Parathyroid adenoma (tissue), 2 donors: ENCODE data around the gene CCDC137.
A peak's percentile ranks its signal among the peaks of the same experiment; 100 is the strongest.

ENCODE experiments used
- H2AFZ ChIP-seq: fragments of 300-600 bp; sonication (generic); one replicate; pipeline ENCODE4 v1.7.0; 2017; ENCODE audit warnings: antibody characterized with exemption, mild to moderate bottlenecking
- H3K27ac ChIP-seq: fragments of 300-600 bp; sonication (generic); one replicate; pipeline ENCODE4 v1.7.0; 2017
- H3K27me3 ChIP-seq: fragments of 300-600 bp; sonication (generic); one replicate; pipeline ENCODE4 v1.7.0; 2017; ENCODE audit warnings: low read length; ENCODE audit not compliant: control insufficient read depth, insufficient read depth
- H3K36me3 ChIP-seq: fragments of 300-600 bp; sonication (generic); one replicate; pipeline ENCODE4 v1.7.0; 2017; ENCODE audit warnings: low read length; ENCODE audit not compliant: control insufficient read depth, insufficient read depth
- H3K4me1 ChIP-seq: fragments of 300-600 bp; sonication (generic); one replicate; pipeline ENCODE4 v1.7.0; 2017; ENCODE audit warnings: control low read depth
- H3K4me2 ChIP-seq: fragments of 300-600 bp; sonication (generic); one replicate; pipeline ENCODE4 v1.7.0; 2017; ENCODE audit warnings: low read length
- H3K4me3 ChIP-seq: fragments of 300-600 bp; sonication (generic); one replicate; pipeline ENCODE4 v1.7.0; 2017; ENCODE audit warnings: low read depth, low read length
- H3K79me2 ChIP-seq: fragments of 300-600 bp; sonication (generic); one replicate; pipeline ENCODE4 v1.7.0; 2017; ENCODE audit warnings: control low read depth
- H3K9ac ChIP-seq: fragments of 300-600 bp; sonication (generic); one replicate; pipeline ENCODE4 v1.7.0; 2017; ENCODE audit warnings: mild to moderate bottlenecking
- H3K9me3 ChIP-seq: fragments of 300-600 bp; sonication (generic); one replicate; pipeline ENCODE4 v1.7.0; 2017; ENCODE audit warnings: low read length; ENCODE audit not compliant: control insufficient read depth
- CTCF ChIP-seq: fragments of 300-600 bp; sonication (generic); IDR thresholded peaks from one replicate; pipeline ENCODE4 v1.7.0; 2017; ENCODE audit warnings: antibody characterized with exemption, mild to moderate bottlenecking
- donor health status: primary hyperparathyroidism.

Gene CCDC137

GRCh38 chr17:81685108-81685507 lies 18.6 kb downstream of the CCDC137 start:
- Histone ChIP-seq H3K27me3 (no peaks in the 10 kb centered on the region), H3K4me3 (peak overlapping the region; percentile 72), H3K9me3 (no peaks in the 10 kb centered on the region), H3K4me2 (peak overlapping the region; percentile 88), H3K36me3 (no peaks in the 10 kb centered on the region), H3K27ac (no peak overlapping the region), H3K79me2 (peaks cover 55% of the 10 kb centered on the region), H3K4me1 (peaks cover 11% of the 10 kb centered on the region), H2AFZ (no peak overlapping the region), H3K9ac (no peak overlapping the region)
- no peak for TF ChIP-seq CTCF

- Histone ChIP-seq H3K27ac (no peak overlapping the region), H3K9ac (no peak overlapping the region), H3K4me3 (no peak overlapping the region), H3K4me2 (no peak overlapping the region), H3K4me1 (peaks cover 11% of the 10 kb centered on the region), H3K79me2 (peaks cover 56% of the 10 kb centered on the region), H3K36me3 (no peaks in the 10 kb centered on the region), H3K27me3 (no peaks in the 10 kb centered on the region), H2AFZ (no peak overlapping the region), H3K9me3 (no peaks in the 10 kb centered on the region)
- no peak for TF ChIP-seq CTCF
These were observed 20.1 kb downstream of the CCDC137 start for GRCh38 chr17:81686614-81687013.

DNA sequence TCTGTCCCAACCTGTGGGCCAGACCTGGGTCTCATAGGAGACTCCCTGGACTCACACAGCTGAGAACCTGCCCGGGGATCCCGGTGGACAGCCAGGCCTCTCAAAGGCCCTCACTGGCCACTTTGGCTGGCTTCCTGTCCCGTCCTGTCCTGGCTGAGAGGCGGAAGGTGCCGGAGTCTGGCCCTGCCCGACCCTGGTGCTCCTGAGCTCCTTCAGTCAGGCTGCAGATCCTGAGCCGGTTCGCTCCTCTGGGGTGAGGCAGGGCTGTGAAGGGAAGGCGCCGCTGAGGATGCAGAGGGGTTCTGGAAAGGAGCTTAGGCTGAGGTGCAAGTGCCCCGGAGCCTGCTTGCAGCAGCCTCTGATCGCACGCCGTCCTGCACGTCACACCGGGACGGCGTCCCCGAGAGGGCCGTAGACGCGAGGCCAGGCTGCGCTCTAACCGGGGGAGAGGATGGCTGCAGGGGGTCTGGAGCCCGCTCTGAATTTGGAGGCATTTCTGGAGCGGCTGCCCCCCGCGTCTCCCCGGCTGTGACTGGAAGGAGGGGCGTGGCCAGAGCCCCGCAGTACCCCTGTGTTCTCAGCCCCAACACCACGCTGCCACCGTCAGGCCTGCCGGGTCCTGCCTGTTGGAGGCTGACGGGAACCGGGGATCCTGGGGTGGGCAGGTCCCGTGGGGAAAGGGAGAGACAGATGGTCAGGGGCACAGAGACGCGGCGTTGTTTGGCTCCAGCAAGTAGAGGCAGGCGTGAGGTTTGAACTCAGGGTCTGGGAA lies 21.4 kb downstream of the CCDC137 start:
- TF ChIP-seq CTCF: no peak
- H3K4me3 ChIP-seq: no peak overlapping the region
- no peak overlapping the region for H2AFZ ChIP-seq
- no peak overlapping the region for H3K27ac ChIP-seq
- no peaks in the 10 kb centered on the region for H3K27me3 ChIP-seq
- no peaks in the 10 kb centered on the region for H3K36me3 ChIP-seq
- H3K9ac ChIP-seq: no peak overlapping the region
- H3K9me3 ChIP-seq: no peaks in the 10 kb centered on the region
- no peak overlapping the region for H3K4me2 ChIP-seq
- peaks cover 11% of the 10 kb centered on the region for H3K4me1 ChIP-seq
- peaks cover 61% of the 10 kb centered on the region for H3K79me2 ChIP-seq

GRCh38 chr17:81688616-81689015 lies 22.1 kb downstream of the CCDC137 start:
- no peak overlapping the region for H3K4me2 ChIP-seq
- H3K4me1 ChIP-seq: peaks cover 11% of the 10 kb centered on the region
- TF ChIP-seq CTCF: no peak
- no peak overlapping the region for H3K4me3 ChIP-seq
- no peak overlapping the region for H3K27ac ChIP-seq
- H3K79me2 ChIP-seq: peaks cover 57% of the 10 kb centered on the region
- H3K9me3 ChIP-seq: no peaks in the 10 kb centered on the region
- H3K9ac ChIP-seq: no peak overlapping the region
- H3K27me3 ChIP-seq: no peaks in the 10 kb centered on the region
- no peak overlapping the region for H2AFZ ChIP-seq
- no peaks in the 10 kb centered on the region for H3K36me3 ChIP-seq

DNA sequence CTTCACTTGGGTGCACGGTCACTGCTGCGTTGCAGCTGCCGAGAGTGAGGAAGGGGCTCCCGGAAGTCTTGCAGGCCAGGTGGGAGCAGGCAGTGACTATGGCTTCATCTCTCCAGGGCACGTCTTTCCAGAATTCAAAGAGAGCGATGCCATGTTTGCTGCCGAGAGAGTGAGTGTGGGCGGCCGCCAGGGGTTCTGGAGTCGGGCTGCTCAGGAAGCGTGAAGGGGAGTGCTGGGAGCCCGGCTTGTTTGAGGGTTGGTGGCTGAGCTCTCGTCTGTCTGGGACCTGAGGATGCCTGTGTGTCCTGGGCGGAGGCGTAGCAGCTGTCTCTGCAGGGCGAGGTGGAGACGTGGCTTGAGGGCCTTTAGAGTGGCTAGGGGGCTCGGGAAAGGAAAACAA lies 23.5 kb downstream of the CCDC137 start:
- H3K4me3 ChIP-seq: no peak overlapping the region
- H3K9ac ChIP-seq: no peak overlapping the region
- H3K79me2 ChIP-seq: peaks cover 57% of the 10 kb centered on the region
- no peak overlapping the region for H3K4me2 ChIP-seq
- H3K27me3 ChIP-seq: no peaks in the 10 kb centered on the region
- no peaks in the 10 kb centered on the region for H3K36me3 ChIP-seq
- H3K27ac ChIP-seq: no peak overlapping the region
- H3K9me3 ChIP-seq: no peaks in the 10 kb centered on the region
- no peak for TF ChIP-seq CTCF
- no peak overlapping the region for H2AFZ ChIP-seq
- peaks cover 5% of the 10 kb centered on the region for H3K4me1 ChIP-seq
